IPS DF 6.9 (cell line): Measurements from ENCODE around the gene DCST2.

Source experiments
- DNase-seq: peaks from one replicate; pipeline ENCODE4 v3.0.0-alpha.2; 2013; ENCODE audit warnings: low read depth, low spot score
- H3K27ac ChIP-seq: one replicate; pipeline ENCODE4 v1.5.1; 2013; ENCODE audit warnings: low read length, control low read depth
- H3K27me3 ChIP-seq: 2 replicates; pipeline ENCODE4 v1.6.1; 2013; ENCODE audit warnings: mild to moderate bottlenecking, low read length; ENCODE audit not compliant: control insufficient read depth, insufficient read depth
- H3K36me3 ChIP-seq: 2 replicates; pipeline ENCODE4 v1.6.1; 2013; ENCODE audit warnings: low read length; ENCODE audit not compliant: control insufficient read depth, insufficient read depth
- H3K4me1 ChIP-seq: 2 replicates; pipeline ENCODE4 v1.6.1; 2013; ENCODE audit warnings: low read length; ENCODE audit not compliant: control insufficient read depth, insufficient read depth
- H3K4me3 ChIP-seq: 2 replicates; pipeline ENCODE4 v1.5.1; 2013; ENCODE audit warnings: mild to moderate bottlenecking, low read length
- H3K9me3 ChIP-seq: 2 replicates; pipeline ENCODE4 v1.6.1; 2013; ENCODE audit warnings: low read length, inconsistent platforms; ENCODE audit not compliant: control insufficient read depth, insufficient read depth
- WGBS: extraction: QIAGEN DNeasy Blood & Tissue Kit; methylation state at CpG from one replicate; pipeline ENCODE4 v1.1.7; 2013; ENCODE audit warnings: mixed read lengths, missing lambda C conversion rate; ENCODE audit not compliant: insufficient read length, insufficient coverage; 5-methylcytosine and 5-hydroxymethylcytosine counted together

Gene DCST2

DNA sequence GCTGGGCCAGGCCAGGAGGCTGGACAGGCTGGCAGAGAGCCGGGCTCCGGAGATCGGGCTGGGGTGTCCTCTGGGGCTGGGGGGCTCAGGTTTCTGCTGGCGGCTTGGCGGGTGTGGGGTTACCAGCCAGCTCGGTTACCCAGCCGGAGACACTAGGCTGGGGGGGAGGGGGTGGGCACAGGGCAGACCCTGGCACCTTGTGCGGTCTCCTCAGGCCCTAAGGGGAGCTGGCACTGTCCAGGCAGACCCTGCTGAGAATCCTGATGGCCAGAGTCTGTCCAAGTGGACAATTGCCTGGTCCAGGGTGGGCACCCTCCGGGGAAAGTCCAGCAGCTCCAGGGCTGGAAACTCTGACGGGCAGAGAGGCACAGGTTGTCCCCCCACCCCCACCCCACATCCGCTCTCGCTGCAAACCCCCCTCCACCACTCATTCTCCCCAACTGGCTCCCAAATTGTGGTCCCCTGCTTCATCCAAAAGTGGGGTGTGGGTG lies 24.3 kb downstream of the DCST2 start:
- H3K36me3 ChIP-seq = no peaks in the 10 kb centered on the region
- no CpG with 5 or more reads among the region's 12 CpGs for WGBS
- no peaks in the 10 kb centered on the region for H3K9me3 ChIP-seq
- no peak overlapping the region for H3K4me3 ChIP-seq
- H3K27ac ChIP-seq = no peak overlapping the region
- no peak for DNase-seq
- no peaks in the 10 kb centered on the region for H3K27me3 ChIP-seq
- H3K4me1 ChIP-seq = peaks cover 20% of the 10 kb centered on the region

- no peaks in the 10 kb centered on the region for H3K27me3 ChIP-seq
- DNase-seq = no peak
- H3K9me3 ChIP-seq = no peaks in the 10 kb centered on the region
- no CpG with 5 or more reads among the region's 16 CpGs for WGBS
- no peaks in the 10 kb centered on the region for H3K36me3 ChIP-seq
- no peak overlapping the region for H3K27ac ChIP-seq
- peaks cover 21% of the 10 kb centered on the region for H3K4me1 ChIP-seq
- H3K4me3 ChIP-seq = no peak overlapping the region
Observed at GRCh38 chr1:155008015-155008941, 25.3 kb downstream of the DCST2 start.

DNA sequence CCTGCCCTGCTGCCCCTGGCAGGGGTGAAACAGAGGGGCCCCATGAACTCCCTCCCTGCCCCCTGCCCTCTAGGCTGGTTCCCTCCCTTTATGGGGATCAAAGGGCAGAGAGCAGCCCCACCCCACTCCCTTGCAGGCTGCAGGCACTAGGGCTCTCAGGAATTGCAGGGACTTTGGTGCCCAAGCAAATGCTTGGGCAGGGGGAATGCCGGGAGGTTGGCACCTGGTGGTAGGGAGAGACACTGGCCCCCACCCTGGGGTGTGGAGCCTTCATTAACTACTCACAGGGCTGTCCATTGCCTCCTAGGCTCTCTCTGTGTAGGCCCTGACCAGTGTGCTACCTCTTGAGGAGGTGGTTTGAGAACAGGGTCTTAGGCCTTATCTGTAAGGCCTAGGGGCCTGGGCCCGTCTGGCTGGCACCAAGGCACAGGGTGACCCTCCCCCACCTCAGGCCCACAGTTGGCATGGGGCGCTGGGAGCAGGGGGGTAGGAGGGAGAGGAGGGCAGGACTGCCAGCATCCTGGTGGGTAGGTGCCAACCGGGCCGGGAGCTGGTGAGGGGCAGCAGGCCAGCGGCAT lies 26.2 kb downstream of the DCST2 start:
- H3K4me1 ChIP-seq = peaks cover 21% of the 10 kb centered on the region
- no peaks in the 10 kb centered on the region for H3K27me3 ChIP-seq
- H3K9me3 ChIP-seq = no peaks in the 10 kb centered on the region
- H3K4me3 ChIP-seq = no peak overlapping the region
- H3K36me3 ChIP-seq = no peaks in the 10 kb centered on the region
- DNase-seq = no peak
- WGBS = no CpG with 5 or more reads among the region's 6 CpGs
- H3K27ac ChIP-seq = no peak overlapping the region

DNA sequence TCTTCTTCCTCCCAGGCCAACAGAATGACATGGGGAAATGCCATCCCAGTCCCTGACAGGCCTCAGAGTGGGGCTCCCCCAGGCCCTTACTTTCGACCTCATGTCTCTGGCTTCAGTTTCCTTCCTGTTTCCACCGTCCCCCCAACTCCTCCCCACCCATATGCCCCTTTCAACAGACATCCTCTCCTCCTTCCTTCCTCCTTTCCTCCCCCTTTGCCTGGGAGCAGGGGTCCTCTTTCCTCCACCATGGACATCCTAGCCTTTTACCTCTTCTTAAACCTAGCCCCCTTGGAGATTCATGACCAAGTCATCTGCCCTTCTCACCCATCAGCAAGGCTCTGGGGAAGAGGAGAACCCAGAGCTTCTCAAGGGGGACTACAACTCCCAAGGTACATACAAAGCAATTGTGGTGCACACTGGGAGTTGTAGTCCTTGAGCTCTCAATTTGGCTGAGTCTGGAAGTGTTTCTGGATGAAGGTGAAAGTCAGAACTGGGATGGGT lies 26.9 kb downstream of the DCST2 start:
- Histone ChIP-seq H3K36me3 (no peaks in the 10 kb centered on the region), H3K4me3 (no peak overlapping the region), H3K27me3 (no peaks in the 10 kb centered on the region), H3K27ac (no peak overlapping the region), H3K4me1 (peaks cover 20% of the 10 kb centered on the region), H3K9me3 (no peaks in the 10 kb centered on the region)
- no CpG with 5 or more reads among the region's 2 CpGs for WGBS
- DNase-seq = no peak

GRCh38 chr1:155005076-155006011 lies 28.2 kb downstream of the DCST2 start:
- no peaks in the 10 kb centered on the region for H3K27me3 ChIP-seq
- H3K4me1 ChIP-seq = peaks cover 18% of the 10 kb centered on the region
- no peaks in the 10 kb centered on the region for H3K9me3 ChIP-seq
- H3K4me3 ChIP-seq = no peak overlapping the region
- WGBS = no CpG with 5 or more reads among the region's 17 CpGs
- H3K27ac ChIP-seq = no peak overlapping the region
- no peak for DNase-seq
- no peaks in the 10 kb centered on the region for H3K36me3 ChIP-seq

GRCh38 chr1:155004352-155005075 lies 29.1 kb downstream of the DCST2 start:
- peak overlapping the region; percentile 81; the same call in 1 of the 2 replicates for H3K4me3 ChIP-seq
- H3K4me1 ChIP-seq = peaks cover 15% of the 10 kb centered on the region
- WGBS = no CpG with 5 or more reads among the region's 5 CpGs
- H3K27ac ChIP-seq = no peak overlapping the region
- no peaks in the 10 kb centered on the region for H3K9me3 ChIP-seq
- no peak for DNase-seq
- H3K27me3 ChIP-seq = no peaks in the 10 kb centered on the region
- no peaks in the 10 kb centered on the region for H3K36me3 ChIP-seq

- H3K9me3 ChIP-seq = no peaks in the 10 kb centered on the region
- H3K4me1 ChIP-seq = peaks cover 11% of the 10 kb centered on the region
- H3K27me3 ChIP-seq = no peaks in the 10 kb centered on the region
- no peak overlapping the region for H3K27ac ChIP-seq
- no CpG with 5 or more reads among the region's 34 CpGs for WGBS
- peak overlapping the region; percentile 81; the same call in 1 of the 2 replicates for H3K4me3 ChIP-seq
- no peaks in the 10 kb centered on the region for H3K36me3 ChIP-seq
- no peak for DNase-seq
Observed at GRCh38 chr1:155003766-155004351, 29.7 kb downstream of the DCST2 start.

- WGBS = no CpG with 5 or more reads among the region's 37 CpGs
- peak overlapping the region; percentile 81 for H3K4me3 ChIP-seq
- no peaks in the 10 kb centered on the region for H3K36me3 ChIP-seq
- no peaks in the 10 kb centered on the region for H3K27me3 ChIP-seq
- peaks cover 7% of the 10 kb centered on the region for H3K4me1 ChIP-seq
- no peak overlapping the region for H3K27ac ChIP-seq
- no peak for DNase-seq
- no peaks in the 10 kb centered on the region for H3K9me3 ChIP-seq
Observed at GRCh38 chr1:155003227-155003765, 30.3 kb downstream of the DCST2 start.

DNA sequence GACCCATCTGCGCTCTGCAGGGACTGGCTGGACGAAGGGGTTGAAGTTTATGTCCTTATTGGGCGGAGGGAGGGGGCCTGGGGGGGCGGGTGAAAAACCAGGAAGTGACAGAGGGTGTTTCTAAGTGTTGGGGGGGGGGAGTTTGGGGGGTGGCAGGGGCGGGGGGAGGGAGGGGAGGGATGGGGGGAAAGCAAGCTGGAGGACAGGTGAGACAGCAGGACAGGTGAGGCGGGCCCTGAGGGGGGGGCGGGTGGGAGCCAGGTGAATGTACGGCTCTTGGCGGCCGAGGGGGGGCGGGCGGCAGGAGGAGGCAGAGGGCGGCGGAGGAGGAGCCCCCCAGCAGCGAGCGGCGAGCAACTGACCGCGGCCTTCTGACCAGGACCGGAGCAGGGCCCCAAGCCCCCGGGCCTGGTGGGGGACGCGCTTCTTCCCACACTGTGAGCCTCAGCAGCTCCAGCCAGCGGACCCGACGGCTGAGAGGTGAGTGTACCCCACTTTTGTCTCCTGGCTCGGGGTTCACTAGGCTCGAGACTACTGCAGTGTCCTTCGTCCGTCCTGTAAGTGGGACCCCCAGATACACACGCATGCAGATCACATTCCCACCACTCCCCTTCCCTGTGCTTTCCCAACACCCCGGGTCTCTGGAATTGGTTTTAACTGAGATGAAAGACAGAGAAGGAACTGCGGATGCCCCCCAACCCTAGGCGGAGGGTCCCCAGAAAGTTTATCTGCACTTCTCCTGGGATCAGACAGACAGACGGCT lies 30.9 kb downstream of the DCST2 start, which contains the start of gene ZBTB7B:
ZBTB7B (plus strand) TSS at position 339 of the 763 bp plus-strand sequence. CDS start 11,859 bp downstream, outside the sequence.
- Histone ChIP-seq H3K27me3 (no peaks in the 10 kb centered on the region), H3K9me3 (no peaks in the 10 kb centered on the region), H3K36me3 (no peaks in the 10 kb centered on the region), H3K4me1 (peaks cover 4% of the 10 kb centered on the region), H3K27ac (no peak within 1 kb of the TSS), H3K4me3 (peak within 1 kb of the TSS; percentile 81)
- no CpG with 5 or more reads among the region's 35 CpGs for whole genome bisulfite sequencing
- no peak for DNase-seq
